Measurements from ENCODE around the gene INSL3. TPM values are rescaled to one million over a fixed set of nuclear protein-coding genes. Genes with fewer than 3 reads are reported as not detected.

The INSL3 gene
- total RNA-seq (1 to 10 TPM; 4.3 to 8.9 (median 5.4) TPM), total RNA-seq (0.79 to 5.3 (median 2.3) reads per million in 29 experiments)
- 1.4 TPM for total RNA-seq (2013)

- ChIA-PET CTCF (no interaction called here), POLR2A (no interaction called here)
- Mint-ChIP-seq H3K4me3 (no peak within 1 kb of the TSS), H3K27ac (no peak within 1 kb of the TSS), H3K4me1 (no peaks in the 10 kb centered on the region), H3K27me3 (no peaks in the 10 kb centered on the region), H3K9me3 (no peaks in the 10 kb centered on the region), H3K36me3 (no peaks in the 10 kb centered on the region)
- Histone ChIP-seq H3K36me3 (ENCODE audit: control insufficient read depth in 2 of 2, extremely low read depth in 1 of 2, insufficient read depth in 1 of 2, low read length in 1 of 2) (peaks cover 13 to 14% of the 10 kb centered on the region in 2 donors), H3K9me3 (no peaks in the 10 kb centered on the region), H3K27me3 (replicated peaks in 1 of 2; ENCODE audit: control insufficient read depth in 2 of 2, extremely low read depth in 1 of 2, insufficient read depth in 2 of 2, low read length in 1 of 2) (no peaks in the 10 kb centered on the region), H3K4me1 (ENCODE audit: control insufficient read depth in 1 of 2, extremely low read depth in 1 of 2, insufficient read depth in 2 of 2, low read length in 2 of 2) (no peaks in the 10 kb centered on the region), H3K27ac (ENCODE audit: low read length) (no peak within 1 kb of the TSS), H3K4me3 (ENCODE audit: control insufficient read depth in 1 of 2, extremely low read depth in 1 of 2, low read length in 1 of 2) (no peak within 1 kb of the TSS)
- ATAC-seq (replicated peaks in 1 of 4) (no peak), DNase-seq (no peak)
- 89% methylated on average over 28 of the region's 34 CpGs for WGBS (ENCODE audit: insufficient coverage)
Measured at GRCh38 chr19:17821190-17821589, at the start of gene INSL3. Gene INSL3, minus strand, starts transcription at chr19:17821519. Its CDS starts 13 bp downstream, at chr19:17821506.

- ATAC-seq (replicated peaks in 1 of 4) (no peak), DNase-seq (no peak)
- Mint-ChIP-seq H3K27me3 (no peaks in the 10 kb centered on the region), H3K9me3 (no peaks in the 10 kb centered on the region), H3K36me3 (no peaks in the 10 kb centered on the region), H3K4me3 (no peak overlapping the region), H3K4me1 (peaks cover 7 to 27% (median 15%) of the 10 kb centered on the region in 3 donors), H3K27ac (no peak overlapping the region)
- Histone ChIP-seq H3K27me3 (replicated peaks in 1 of 2; ENCODE audit: control insufficient read depth in 2 of 2, extremely low read depth in 1 of 2, insufficient read depth in 2 of 2, low read length in 1 of 2) (peaks cover 0 to 34% of the 10 kb centered on the region in 2 experiments), H3K4me1 (ENCODE audit: control insufficient read depth in 1 of 2, extremely low read depth in 1 of 2, insufficient read depth in 2 of 2, low read length in 2 of 2) (peaks cover 5 to 32% of the 10 kb centered on the region in 2 experiments), H3K4me3 (ENCODE audit: control insufficient read depth in 1 of 2, extremely low read depth in 1 of 2, low read length in 1 of 2) (no peak overlapping the region), H3K9me3 (no peaks in the 10 kb centered on the region), H3K27ac (ENCODE audit: low read length) (no peak overlapping the region), H3K36me3 (ENCODE audit: control insufficient read depth in 2 of 2, extremely low read depth in 1 of 2, insufficient read depth in 1 of 2, low read length in 1 of 2) (peaks cover 0 to 13% of the 10 kb centered on the region in 2 donors)
- 87% methylated on average over 8 of the region's 11 CpGs for WGBS (ENCODE audit: insufficient coverage)
- CTCF ChIA-PET, result no interaction called here
- POLR2A ChIA-PET, result no interaction called here
Measured at GRCh38 chr19:17869114-17869608, 47.8 kb upstream of the INSL3 start.

- ChIA-PET CTCF (no interaction called here), POLR2A (no interaction called here)
- WGBS (ENCODE audit: insufficient coverage), result 81% methylated on average over 6 of the region's 6 CpGs
- no peak for DNase-seq
- no peak overlapping the region for H3K4me3 ChIP-seq (ENCODE audit: control insufficient read depth in 1 of 2, extremely low read depth in 1 of 2, low read length in 1 of 2)
- Mint-ChIP-seq H3K4me3 (no peak overlapping the region), H3K27me3 (no peaks in the 10 kb centered on the region), H3K4me1 (peaks cover 7 to 27% (median 13%) of the 10 kb centered on the region in 3 donors), H3K36me3 (peaks cover 4% of the 10 kb centered on the region), H3K27ac (no peak overlapping the region), H3K9me3 (no peaks in the 10 kb centered on the region)
- no peak overlapping the region for H3K27ac ChIP-seq (ENCODE audit: low read length)
- H3K27me3 ChIP-seq (replicated peaks in 1 of 2; ENCODE audit: control insufficient read depth in 2 of 2, extremely low read depth in 1 of 2, insufficient read depth in 2 of 2, low read length in 1 of 2), result peaks cover 0 to 31% of the 10 kb centered on the region in 2 experiments
- H3K36me3 ChIP-seq (ENCODE audit: control insufficient read depth in 2 of 2, extremely low read depth in 1 of 2, insufficient read depth in 1 of 2, low read length in 1 of 2), result peaks cover 4 to 18% of the 10 kb centered on the region in 2 donors
- ATAC-seq (replicated peaks in 1 of 4), result no peak
- H3K9me3 ChIP-seq, result no peaks in the 10 kb centered on the region
- H3K4me1 ChIP-seq (ENCODE audit: control insufficient read depth in 1 of 2, extremely low read depth in 1 of 2, insufficient read depth in 2 of 2, low read length in 2 of 2), result peaks cover 2 to 28% of the 10 kb centered on the region in 2 experiments
Measured at GRCh38 chr19:17868669-17869068, 47.4 kb upstream of the INSL3 start.

GRCh38 chr19:17866964-17867486, 45.7 kb upstream of the INSL3 start:
- Mint-ChIP-seq H3K36me3 (peaks cover 13% of the 10 kb centered on the region), H3K4me1 (peaks cover 5 to 24% (median 10%) of the 10 kb centered on the region in 3 donors), H3K4me3 (no peak overlapping the region), H3K27me3 (no peaks in the 10 kb centered on the region), H3K9me3 (no peaks in the 10 kb centered on the region), H3K27ac (no peak overlapping the region)
- no peak for DNase-seq
- Histone ChIP-seq H3K36me3 (ENCODE audit: control insufficient read depth in 2 of 2, extremely low read depth in 1 of 2, insufficient read depth in 1 of 2, low read length in 1 of 2) (peaks cover 12 to 34% of the 10 kb centered on the region in 2 donors), H3K9me3 (no peaks in the 10 kb centered on the region), H3K27ac (ENCODE audit: low read length) (no peak overlapping the region), H3K4me1 (ENCODE audit: control insufficient read depth in 1 of 2, extremely low read depth in 1 of 2, insufficient read depth in 2 of 2, low read length in 2 of 2) (peaks cover 0 to 19% of the 10 kb centered on the region in 2 experiments), H3K27me3 (replicated peaks in 1 of 2; ENCODE audit: control insufficient read depth in 2 of 2, extremely low read depth in 1 of 2, insufficient read depth in 2 of 2, low read length in 1 of 2) (peaks cover 0 to 19% of the 10 kb centered on the region in 2 experiments), H3K4me3 (ENCODE audit: control insufficient read depth in 1 of 2, extremely low read depth in 1 of 2, low read length in 1 of 2) (no peak overlapping the region)
- CTCF ChIA-PET, result no interaction called here
- POLR2A ChIA-PET, result no interaction called here
- ATAC-seq (replicated peaks in 1 of 4), result no peak
- 96% methylated on average over 8 of the region's 11 CpGs for WGBS (ENCODE audit: insufficient coverage)

GRCh38 chr19:17866312-17866963, 45.1 kb upstream of the INSL3 start:
- no peak for ATAC-seq (replicated peaks in 1 of 4)

GRCh38 chr19:17865364-17866311, 44.3 kb upstream of the INSL3 start:
- ATAC-seq (replicated peaks in 1 of 4) (no peak), DNase-seq (no peak)
- Histone ChIP-seq H3K27ac (ENCODE audit: low read length) (no peak overlapping the region), H3K4me3 (ENCODE audit: control insufficient read depth in 1 of 2, extremely low read depth in 1 of 2, low read length in 1 of 2) (no peak overlapping the region), H3K27me3 (replicated peaks in 1 of 2; ENCODE audit: control insufficient read depth in 2 of 2, extremely low read depth in 1 of 2, insufficient read depth in 2 of 2, low read length in 1 of 2) (peaks cover 0 to 7% of the 10 kb centered on the region in 2 experiments), H3K4me1 (ENCODE audit: control insufficient read depth in 1 of 2, extremely low read depth in 1 of 2, insufficient read depth in 2 of 2, low read length in 2 of 2) (peaks cover 5 to 22% of the 10 kb centered on the region in 2 experiments), H3K9me3 (no peaks in the 10 kb centered on the region), H3K36me3 (ENCODE audit: control insufficient read depth in 2 of 2, extremely low read depth in 1 of 2, insufficient read depth in 1 of 2, low read length in 1 of 2) (peaks cover 18 to 47% of the 10 kb centered on the region in 2 donors)
- WGBS (ENCODE audit: insufficient coverage), result 67% methylated on average over 7 of the region's 13 CpGs
- ChIA-PET CTCF (interaction anchor here in 1 of 2 donors (1.1 kb wide), 1 partner anchor 11 kb away, joined by 4 read pairs; no protein-coding TSS in a partner anchor), POLR2A (interaction anchor here in 1 of 2 donors (0.9 kb wide), 1 partner anchor 23 kb away, joined by 12 read pairs; no protein-coding TSS in a partner anchor)
- Mint-ChIP-seq H3K4me1 (peaks cover 14 to 26% (median 16%) of the 10 kb centered on the region in 3 donors), H3K27me3 (no peaks in the 10 kb centered on the region), H3K36me3 (peaks cover 22% of the 10 kb centered on the region), H3K9me3 (no peaks in the 10 kb centered on the region), H3K4me3 (no peak overlapping the region), H3K27ac (peak overlapping the region; percentile 5 to 46)

More at GRCh38 chr19:17866312-17866963, 45.1 kb upstream of the INSL3 start:
- Histone ChIP-seq H3K4me3 (ENCODE audit: control insufficient read depth in 1 of 2, extremely low read depth in 1 of 2, low read length in 1 of 2) (no peak overlapping the region), H3K27ac (ENCODE audit: low read length) (no peak overlapping the region), H3K4me1 (ENCODE audit: control insufficient read depth in 1 of 2, extremely low read depth in 1 of 2, insufficient read depth in 2 of 2, low read length in 2 of 2) (peaks cover 0 to 19% of the 10 kb centered on the region in 2 experiments), H3K36me3 (ENCODE audit: control insufficient read depth in 2 of 2, extremely low read depth in 1 of 2, insufficient read depth in 1 of 2, low read length in 1 of 2) (peaks cover 17 to 40% of the 10 kb centered on the region in 2 donors), H3K9me3 (no peaks in the 10 kb centered on the region), H3K27me3 (replicated peaks in 1 of 2; ENCODE audit: control insufficient read depth in 2 of 2, extremely low read depth in 1 of 2, insufficient read depth in 2 of 2, low read length in 1 of 2) (peaks cover 0 to 13% of the 10 kb centered on the region in 2 experiments)
- DNase-seq, result no peak
- Mint-ChIP-seq H3K4me3 (no peak overlapping the region), H3K9me3 (no peaks in the 10 kb centered on the region), H3K27ac (no peak overlapping the region), H3K4me1 (peaks cover 8 to 25% (median 11%) of the 10 kb centered on the region in 3 donors), H3K36me3 (peaks cover 15% of the 10 kb centered on the region), H3K27me3 (no peaks in the 10 kb centered on the region)
- ChIA-PET CTCF (interaction anchor here in 1 of 2 donors (1.1 kb wide), 1 partner anchor 12 kb away, joined by 4 read pairs; no protein-coding TSS in a partner anchor), POLR2A (no interaction called here)
- 92% methylated on average over 3 of the region's 8 CpGs for WGBS (ENCODE audit: insufficient coverage)
